HL-60 (cell line): ENCODE data around the gene TM7SF3.

Experiments
- POLR2AphosphoS5 ChIP-seq: IDR thresholded peaks from 2 replicates; pipeline ENCODE4 v1.6.1; 2012; ENCODE audit warnings: low read depth
- REST ChIP-seq: IDR thresholded peaks from 2 replicates; pipeline ENCODE4 v1.6.1; 2012; ENCODE audit warnings: low read depth; ENCODE audit not compliant: insufficient replicate concordance
- TF ChIP-seq, protein P1 (sequence below): IDR thresholded peaks from one replicate; pipeline ENCODE4 v1.5.1; 2011; ENCODE audit warnings: low read length, control low read depth, inconsistent platforms; ENCODE audit not compliant: insufficient read depth

- TF ChIP-seq, protein P1, sequence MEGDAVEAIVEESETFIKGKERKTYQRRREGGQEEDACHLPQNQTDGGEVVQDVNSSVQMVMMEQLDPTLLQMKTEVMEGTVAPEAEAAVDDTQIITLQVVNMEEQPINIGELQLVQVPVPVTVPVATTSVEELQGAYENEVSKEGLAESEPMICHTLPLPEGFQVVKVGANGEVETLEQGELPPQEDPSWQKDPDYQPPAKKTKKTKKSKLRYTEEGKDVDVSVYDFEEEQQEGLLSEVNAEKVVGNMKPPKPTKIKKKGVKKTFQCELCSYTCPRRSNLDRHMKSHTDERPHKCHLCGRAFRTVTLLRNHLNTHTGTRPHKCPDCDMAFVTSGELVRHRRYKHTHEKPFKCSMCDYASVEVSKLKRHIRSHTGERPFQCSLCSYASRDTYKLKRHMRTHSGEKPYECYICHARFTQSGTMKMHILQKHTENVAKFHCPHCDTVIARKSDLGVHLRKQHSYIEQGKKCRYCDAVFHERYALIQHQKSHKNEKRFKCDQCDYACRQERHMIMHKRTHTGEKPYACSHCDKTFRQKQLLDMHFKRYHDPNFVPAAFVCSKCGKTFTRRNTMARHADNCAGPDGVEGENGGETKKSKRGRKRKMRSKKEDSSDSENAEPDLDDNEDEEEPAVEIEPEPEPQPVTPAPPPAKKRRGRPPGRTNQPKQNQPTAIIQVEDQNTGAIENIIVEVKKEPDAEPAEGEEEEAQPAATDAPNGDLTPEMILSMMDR = no peak
- no peak for TF ChIP-seq POLR2AphosphoS5
- no peak for TF ChIP-seq REST
These were observed 47.1 kb upstream of the TM7SF3 start for GRCh38 chr12:27061317-27061716.
